GM23338 (cell line): ENCODE results near the gene EVL. TPM values are rescaled to one million over a fixed set of nuclear protein-coding genes. Genes with fewer than 3 reads are reported as not detected.

Experiments used
- ATAC-seq: fragments of 200-7000 bp; cut with Tn5 transposase; 3 replicates; pipeline ENCODE4 v1.9.1; 2020
- DNase-seq: peaks from one replicate; pipeline ENCODE4 v3.0.0-alpha.2; 2015; ENCODE audit warnings: low spot score
- H2AFZ ChIP-seq: fragments of 200-600 bp; sonication (generic); 2 replicates; pipeline ENCODE4 v1.8.0; 2016; ENCODE audit warnings: antibody characterized with exemption, mild to moderate bottlenecking, moderate library complexity
- H3F3A ChIP-seq: fragments of 200-600 bp; sonication (generic); replicated peaks from 2 replicates; pipeline ENCODE4 v1.8.0; 2017; ENCODE audit warnings: antibody characterized with exemption, mixed run types, low read depth
- H3K27ac ChIP-seq: fragments of 200-600 bp; sonication (generic); 2 replicates; pipeline ENCODE4 v1.6.1; 2016; ENCODE audit warnings: low read depth
- H3K27me3 ChIP-seq: fragments of 200-600 bp; sonication (generic); 2 replicates; pipeline ENCODE4 v1.8.0; 2016; ENCODE audit warnings: mild to moderate bottlenecking, mixed run types, moderate library complexity; ENCODE audit not compliant: insufficient read depth
- H3K36me3 ChIP-seq: fragments of 200-600 bp; sonication (generic); 2 replicates; pipeline ENCODE4 v1.8.0; 2016; ENCODE audit warnings: mild to moderate bottlenecking; ENCODE audit not compliant: insufficient read depth
- H3K4me1 ChIP-seq: fragments of 200-600 bp; sonication (generic); 2 replicates; pipeline ENCODE4 v1.8.0; 2016; ENCODE audit warnings: mild to moderate bottlenecking, moderate library complexity; ENCODE audit not compliant: insufficient read depth
- H3K4me2 ChIP-seq: fragments of 200-600 bp; sonication (generic); 2 replicates; pipeline ENCODE4 v1.7.1; 2017; ENCODE audit warnings: mixed run types
- H3K4me3 ChIP-seq: fragments of 200-600 bp; sonication (generic); 2 replicates; pipeline ENCODE4 v1.6.1; 2016; ENCODE audit warnings: mixed run types
- H3K79me2 ChIP-seq: fragments of 200-600 bp; sonication (generic); replicated peaks from 2 replicates; pipeline ENCODE4 v1.8.0; 2017; ENCODE audit warnings: mild to moderate bottlenecking; ENCODE audit not compliant: insufficient read depth
- H3K9me2 ChIP-seq: fragments of 200-600 bp; sonication (generic); 2 replicates; pipeline ENCODE4 v1.8.0; 2017; ENCODE audit not compliant: insufficient read depth
- H4K20me1 ChIP-seq: fragments of 200-600 bp; sonication (generic); replicated peaks from 2 replicates; pipeline ENCODE4 v1.8.0; 2017; ENCODE audit warnings: mild to moderate bottlenecking; ENCODE audit not compliant: insufficient read depth
- H3K27ac Mint-ChIP-seq: 2 replicates; pipeline ENCODE4 v1.8.0; 2020; ENCODE audit warnings: inconsistent platforms, mild to moderate bottlenecking, moderate library complexity, mixed read lengths
- H3K27me3 Mint-ChIP-seq: 3 replicates; pipeline ENCODE4 v1.8.0; 2022; ENCODE audit warnings: low read depth, mild to moderate bottlenecking, moderate library complexity, mixed read lengths, inconsistent platforms; ENCODE audit not compliant: insufficient read depth, poor library complexity
- H3K36me3 Mint-ChIP-seq: 3 replicates; pipeline ENCODE4 v1.8.0; 2021; ENCODE audit warnings: low read depth, mild to moderate bottlenecking, inconsistent platforms, moderate library complexity, mixed read lengths
- H3K4me1 Mint-ChIP-seq: 3 replicates; pipeline ENCODE4 v1.8.0; 2020; ENCODE audit warnings: mild to moderate bottlenecking, inconsistent platforms, mixed read lengths
- H3K4me3 Mint-ChIP-seq: 3 replicates; pipeline ENCODE4 v1.8.0; 2021; ENCODE audit warnings: moderate library complexity, mild to moderate bottlenecking, inconsistent platforms, mixed read lengths
- H3K9me3 Mint-ChIP-seq: 3 replicates; pipeline ENCODE4 v1.8.0; 2020; ENCODE audit warnings: moderate library complexity, mild to moderate bottlenecking, inconsistent platforms, mixed read lengths
- CREB1 ChIP-seq: fragments of 250-450 bp; sonication (Bioruptor Pico); IDR thresholded peaks from 2 replicates; pipeline ENCODE4 v1.5.0; 2020; ENCODE audit warnings: low read depth, mild to moderate bottlenecking, moderate library complexity
- CTCF ChIP-seq, 2 experiments: fragments of 200-600 bp in 1 of 2; sonication (generic) in 1 of 2; conservative IDR thresholded peaks; 2 replicates each; pipeline versions ENCODE4 v1.5.1 to v1.6.1; 2016 to 2017; ENCODE audit warnings: antibody characterized with exemption in 2 of 2, low read depth in 2 of 2, mild to moderate bottlenecking in 2 of 2, moderate library complexity in 1 of 2
- EZH2 ChIP-seq: fragments of 200-600 bp; sonication (generic); IDR thresholded peaks from one replicate; pipeline ENCODE4 v1.8.0; 2017; ENCODE audit warnings: antibody characterized with exemption, mild to moderate bottlenecking, low read depth; ENCODE audit not compliant: unreplicated experiment
- EZH2phosphoT487 ChIP-seq: fragments of 200-600 bp; sonication (generic); IDR thresholded peaks from one replicate; pipeline ENCODE4 v1.8.1; 2018; ENCODE audit warnings: antibody characterized with exemption; ENCODE audit not compliant: unreplicated experiment
- JUNB ChIP-seq: IDR thresholded peaks from one replicate; pipeline ENCODE4 v1.6.1; 2016; ENCODE audit warnings: antibody characterized with exemption; ENCODE audit not compliant: unreplicated experiment
- POLR2AphosphoS5 ChIP-seq: IDR thresholded peaks from 2 replicates; pipeline ENCODE4 v1.6.1; 2016; ENCODE audit warnings: antibody characterized with exemption, low read depth
- REST ChIP-seq: IDR thresholded peaks from one replicate; pipeline ENCODE4 v1.6.1; 2018; ENCODE audit warnings: antibody characterized with exemption; ENCODE audit not compliant: unreplicated experiment
- STAT1 ChIP-seq: IDR thresholded peaks from one replicate; pipeline ENCODE4 v1.6.1; 2016; ENCODE audit warnings: antibody characterized with exemption; ENCODE audit not compliant: unreplicated experiment
- ZNF462 ChIP-seq: fragments of 250-450 bp; sonication (Bioruptor Pico); IDR thresholded peaks from 2 replicates; pipeline ENCODE4 v1.5.0; 2020; ENCODE audit warnings: mild to moderate bottlenecking, moderate library complexity
- polyA plus RNA-seq: library from polyadenylated mRNA; unstranded; fragments of >200 nt; fragmentation: Nextera tagmentation; extraction: Ambion mirVana; gene quantifications from 2 replicates; pipeline ENCODE4 v1.2.1, GENCODE V29; 2016
- total RNA-seq: library from RNA; depleted of rRNA; stranded (reverse); fragments of >200 nt; shearing (Covaris generic); gene quantifications from 2 replicates; pipeline ENCODE4 v1.2.3, GENCODE V29; 2014
- TF ChIP-seq, protein P1 (sequence below): IDR thresholded peaks from 2 replicates; pipeline ENCODE4 v1.6.1; 2016; ENCODE audit warnings: antibody characterized with exemption

EVL gene
- total and polyA plus RNA-seq, 2 experiments from 2014 or later = 28.2 to 50.5 TPM

DNA sequence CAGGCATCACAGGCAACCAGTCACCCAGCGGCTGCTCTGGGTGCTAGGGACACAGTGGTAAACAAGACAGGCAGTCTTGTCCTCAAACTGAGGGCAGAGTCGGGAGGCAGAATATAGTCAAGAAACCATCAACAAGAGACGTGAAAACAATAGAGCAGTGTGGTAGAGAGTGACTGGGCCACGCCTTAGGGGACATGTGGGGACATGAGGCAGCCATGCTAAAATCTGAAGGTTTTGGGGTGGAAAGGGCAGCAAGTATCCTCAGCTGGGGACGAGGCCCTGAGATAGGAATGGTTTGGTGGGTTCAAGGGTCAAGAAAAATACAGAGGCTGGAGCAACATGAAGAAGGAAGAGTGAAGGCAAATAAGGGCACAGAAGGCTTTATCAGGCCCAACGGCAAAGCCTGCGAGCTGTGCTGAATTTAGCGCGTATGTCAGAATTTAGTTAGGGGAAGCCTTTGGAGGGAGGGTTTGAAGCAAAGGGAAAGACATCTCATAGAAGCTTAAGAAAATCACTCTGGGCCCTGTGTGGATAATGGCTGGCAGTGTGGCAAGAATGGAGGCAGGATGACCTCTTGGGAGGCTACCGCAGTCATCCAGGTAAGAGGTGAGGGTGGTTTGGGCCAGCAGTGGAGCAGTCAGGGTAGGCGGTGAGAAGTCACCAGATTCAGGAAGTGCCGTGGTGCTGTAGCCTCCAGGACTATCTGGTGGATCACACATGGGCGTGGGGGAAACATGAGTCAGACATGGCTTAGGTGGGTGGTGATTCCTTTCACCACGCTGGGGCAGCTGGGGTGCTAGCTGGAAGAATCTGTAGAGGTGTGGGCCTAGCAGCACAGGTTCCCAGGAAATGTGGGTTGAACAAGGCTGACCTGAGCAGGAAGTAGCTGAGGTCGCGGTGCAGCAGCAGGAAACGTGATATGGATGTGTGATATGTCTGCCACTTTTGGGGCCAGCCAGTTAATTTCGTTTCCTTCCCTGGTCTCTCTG, 3.0 kb downstream of the EVL start (continued):
- no peak for TF ChIP-seq STAT1

DNA sequence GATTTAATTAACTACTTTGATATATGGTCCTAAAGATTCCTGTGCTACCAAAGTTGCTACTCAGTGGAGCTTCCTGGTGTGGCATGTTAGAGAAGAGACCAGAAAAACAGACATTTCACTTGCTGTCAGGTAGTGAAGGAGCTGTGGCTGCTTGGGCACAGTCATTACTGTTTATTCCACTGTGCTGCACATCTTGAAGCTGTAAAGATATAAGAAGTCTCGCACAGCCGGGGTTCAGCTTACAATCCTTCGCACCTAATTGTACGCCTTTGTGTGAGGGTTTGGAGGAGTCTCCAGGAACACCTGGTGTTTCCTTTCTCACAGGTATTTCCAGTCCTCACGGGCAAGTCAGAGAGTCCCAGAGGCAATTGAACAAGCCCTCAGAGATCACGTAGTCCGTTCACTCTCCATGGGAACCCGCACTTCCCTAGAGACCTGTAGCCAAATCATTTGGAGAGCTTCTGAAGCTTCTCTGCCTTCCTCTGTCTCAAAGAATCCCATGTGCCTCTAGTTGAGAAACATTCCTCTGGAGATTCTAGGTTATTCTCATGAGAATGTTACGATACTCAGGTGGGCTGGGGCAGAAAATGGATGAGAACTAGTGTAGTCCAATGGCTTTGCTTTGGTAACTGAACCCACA, 4.1 kb downstream of the EVL start:
- peaks cover 7% of the 10 kb centered on the region for H4K20me1 ChIP-seq
- TF ChIP-seq CTCF (conservative IDR thresholded peaks at IDR 0.05; ENCODE audit: low read depth in 2 of 2) (no peak), POLR2AphosphoS5 (no peak), EZH2 (no peak), EZH2phosphoT487 (no peak), JUNB (no peak), CREB1 (no peak), REST (no peak), ZNF462 (CRISPR knock-in tag) (no peak)
- TF ChIP-seq, protein P1, sequence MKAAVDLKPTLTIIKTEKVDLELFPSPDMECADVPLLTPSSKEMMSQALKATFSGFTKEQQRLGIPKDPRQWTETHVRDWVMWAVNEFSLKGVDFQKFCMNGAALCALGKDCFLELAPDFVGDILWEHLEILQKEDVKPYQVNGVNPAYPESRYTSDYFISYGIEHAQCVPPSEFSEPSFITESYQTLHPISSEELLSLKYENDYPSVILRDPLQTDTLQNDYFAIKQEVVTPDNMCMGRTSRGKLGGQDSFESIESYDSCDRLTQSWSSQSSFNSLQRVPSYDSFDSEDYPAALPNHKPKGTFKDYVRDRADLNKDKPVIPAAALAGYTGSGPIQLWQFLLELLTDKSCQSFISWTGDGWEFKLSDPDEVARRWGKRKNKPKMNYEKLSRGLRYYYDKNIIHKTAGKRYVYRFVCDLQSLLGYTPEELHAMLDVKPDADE = no peak

More for the DNA sequence above, 4.1 kb downstream of the EVL start:
- Histone ChIP-seq H3K27me3 (no peaks in the 10 kb centered on the region), H3F3A (no peaks in the 10 kb centered on the region), H3K79me2 (no peaks in the 10 kb centered on the region), H3K4me1 (no peaks in the 10 kb centered on the region), H3K4me2 (no peak overlapping the region), H3K4me3 (no peak overlapping the region), H2AFZ (no peak overlapping the region), H3K27ac (no peak overlapping the region), H3K36me3 (no peaks in the 10 kb centered on the region), H3K9me2 (no peaks in the 10 kb centered on the region)
- no peak overlapping the region for H3K27ac Mint-ChIP-seq
- peaks cover 8% of the 10 kb centered on the region for H3K27me3 Mint-ChIP-seq
- ATAC-seq = no peak
- H3K9me3 Mint-ChIP-seq = no peaks in the 10 kb centered on the region
- H3K4me1 Mint-ChIP-seq = peaks cover 22% of the 10 kb centered on the region
- no peak for DNase-seq
- H3K4me3 Mint-ChIP-seq = no peak overlapping the region
- H3K36me3 Mint-ChIP-seq = no peaks in the 10 kb centered on the region; the same call in 2 of the 3 replicates
